ENCODE measurements around the gene SNX10.
A peak's percentile ranks its signal among the peaks of the same experiment; 100 is the strongest.

Gene SNX10

DNA sequence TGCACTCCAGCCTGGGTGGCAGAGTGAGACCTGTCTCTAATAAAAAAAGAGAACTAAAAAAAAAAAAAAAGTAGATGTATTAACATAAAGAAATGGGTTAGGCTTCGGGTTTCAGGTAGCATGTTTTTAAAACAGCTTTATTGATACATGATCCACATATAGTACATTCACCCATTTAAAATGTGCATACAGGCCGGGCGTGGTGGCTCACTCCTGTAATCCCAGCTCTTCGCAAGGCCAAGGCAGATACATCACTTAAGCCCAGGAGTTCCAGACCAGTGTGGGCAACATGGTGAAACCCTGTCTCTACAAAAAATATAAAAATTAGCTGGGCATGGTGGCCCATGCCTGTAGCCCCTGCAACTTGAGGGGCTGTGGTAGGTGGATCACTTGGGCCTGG, 39.5 kb downstream of the SNX10 start:
- Histone ChIP-seq H3K4me1 (ENCODE audit: control insufficient read depth, low read length) (peaks cover 70% of the 10 kb centered on the region), H3K9me2 (replicated peaks; ENCODE audit: control insufficient read depth, low read length) (no peaks in the 10 kb centered on the region), H3K27me3 (ENCODE audit: control insufficient read depth, low read length) (no peaks in the 10 kb centered on the region), H3K9me3 (ENCODE audit: control insufficient read depth, insufficient read depth, low read length) (no peaks in the 10 kb centered on the region), H3K4me3 (ENCODE audit: low read length) (no peak overlapping the region), H3K79me2 (ENCODE audit: control insufficient read depth, low read length) (peaks cover 58% of the 10 kb centered on the region), H3F3A (ENCODE audit: control insufficient read depth, insufficient read depth) (peaks cover 44% of the 10 kb centered on the region), H3K4me2 (ENCODE audit: low read length) (no peak overlapping the region), H3K36me3 (ENCODE audit: control insufficient read depth, low read length) (peaks cover 4% of the 10 kb centered on the region), H3K27ac (ENCODE audit: low read depth, low read length) (no peak overlapping the region), H4K20me1 (ENCODE audit: control insufficient read depth, insufficient read depth, low read depth, low read length) (no peaks in the 10 kb centered on the region)
- TF ChIP-seq EZH2phosphoT487 (IDR thresholded peaks at IDR 0.05; ENCODE audit: borderline replicate concordance, low read length): no peak

DNA sequence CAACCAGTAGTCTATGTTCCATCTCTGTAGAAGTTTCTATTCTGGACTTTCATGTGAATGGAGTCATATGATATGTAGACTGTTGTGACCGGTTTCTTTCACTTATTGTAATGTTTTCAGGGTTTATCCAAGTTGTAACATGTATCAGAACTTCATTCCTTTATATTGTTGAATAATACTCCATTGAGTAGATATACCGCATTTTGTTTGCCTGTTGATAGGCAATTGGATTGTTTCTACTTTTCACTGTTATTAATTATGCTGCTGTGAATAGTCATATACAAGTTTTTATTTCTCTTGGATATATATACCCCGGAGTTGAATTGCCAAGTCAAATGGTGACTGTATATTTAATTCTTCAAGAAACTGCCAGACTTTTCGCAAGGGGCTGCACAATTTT, 40.1 kb downstream of the SNX10 start:
- TF ChIP-seq EZH2phosphoT487 (IDR thresholded peaks at IDR 0.05; ENCODE audit: borderline replicate concordance, low read length): no peak
- TF ChIP-seq, protein P1, sequence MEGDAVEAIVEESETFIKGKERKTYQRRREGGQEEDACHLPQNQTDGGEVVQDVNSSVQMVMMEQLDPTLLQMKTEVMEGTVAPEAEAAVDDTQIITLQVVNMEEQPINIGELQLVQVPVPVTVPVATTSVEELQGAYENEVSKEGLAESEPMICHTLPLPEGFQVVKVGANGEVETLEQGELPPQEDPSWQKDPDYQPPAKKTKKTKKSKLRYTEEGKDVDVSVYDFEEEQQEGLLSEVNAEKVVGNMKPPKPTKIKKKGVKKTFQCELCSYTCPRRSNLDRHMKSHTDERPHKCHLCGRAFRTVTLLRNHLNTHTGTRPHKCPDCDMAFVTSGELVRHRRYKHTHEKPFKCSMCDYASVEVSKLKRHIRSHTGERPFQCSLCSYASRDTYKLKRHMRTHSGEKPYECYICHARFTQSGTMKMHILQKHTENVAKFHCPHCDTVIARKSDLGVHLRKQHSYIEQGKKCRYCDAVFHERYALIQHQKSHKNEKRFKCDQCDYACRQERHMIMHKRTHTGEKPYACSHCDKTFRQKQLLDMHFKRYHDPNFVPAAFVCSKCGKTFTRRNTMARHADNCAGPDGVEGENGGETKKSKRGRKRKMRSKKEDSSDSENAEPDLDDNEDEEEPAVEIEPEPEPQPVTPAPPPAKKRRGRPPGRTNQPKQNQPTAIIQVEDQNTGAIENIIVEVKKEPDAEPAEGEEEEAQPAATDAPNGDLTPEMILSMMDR (IDR thresholded peaks at IDR 0.05; ENCODE audit: low read depth, low read length, poor library complexity, severe bottlenecking): no peak

DNA sequence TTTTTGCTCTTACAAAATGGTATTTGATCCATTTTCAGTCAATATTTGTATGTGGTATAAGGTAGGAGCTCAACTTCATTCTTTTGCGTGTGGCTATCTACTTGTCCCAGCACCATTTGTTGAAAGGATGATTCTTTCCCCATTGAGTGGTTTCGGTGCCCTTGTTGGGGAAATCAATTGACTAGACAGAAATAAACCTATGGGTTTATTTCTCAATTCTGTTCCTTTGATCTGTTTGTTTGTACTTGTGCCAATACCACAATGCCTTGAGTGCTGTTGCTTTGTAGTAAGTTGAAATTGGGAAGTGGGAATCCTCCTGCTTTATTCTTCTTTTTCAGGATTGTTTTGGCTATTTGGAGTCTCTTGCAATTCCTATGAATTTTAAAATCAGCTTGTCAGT, 41.0 kb downstream of the SNX10 start:
- Histone ChIP-seq H3K4me1 (ENCODE audit: control insufficient read depth, low read length) (peaks cover 85% of the 10 kb centered on the region), H3K27ac (ENCODE audit: low read depth, low read length) (no peak overlapping the region), H3K4me2 (ENCODE audit: low read length) (0 out of 2 replicates have a peak overlapping the region, but pooled peaks have one; percentile 1), H3K9me3 (ENCODE audit: control insufficient read depth, insufficient read depth, low read length) (no peaks in the 10 kb centered on the region), H3K27me3 (ENCODE audit: control insufficient read depth, low read length) (no peaks in the 10 kb centered on the region), H3K9me2 (replicated peaks; ENCODE audit: control insufficient read depth, low read length) (no peaks in the 10 kb centered on the region), H3K4me3 (ENCODE audit: low read length) (no peak overlapping the region), H4K20me1 (ENCODE audit: control insufficient read depth, insufficient read depth, low read depth, low read length) (no peaks in the 10 kb centered on the region), H3F3A (ENCODE audit: control insufficient read depth, insufficient read depth) (peaks cover 55% of the 10 kb centered on the region), H3K79me2 (ENCODE audit: control insufficient read depth, low read length) (peaks cover 67% of the 10 kb centered on the region), H3K36me3 (ENCODE audit: control insufficient read depth, low read length) (peaks cover 4% of the 10 kb centered on the region)
- TF ChIP-seq EZH2phosphoT487 (IDR thresholded peaks at IDR 0.05; ENCODE audit: borderline replicate concordance, low read length): no peak
- TF ChIP-seq, protein P1 (IDR thresholded peaks at IDR 0.05; ENCODE audit: low read depth, low read length, poor library complexity, severe bottlenecking): no peak

More for the DNA sequence above, 40.1 kb downstream of the SNX10 start:
- peaks cover 76% of the 10 kb centered on the region for H3K4me1 ChIP-seq (ENCODE audit: control insufficient read depth, low read length)
- H3K27ac ChIP-seq (ENCODE audit: low read depth, low read length): no peak overlapping the region
- H3K9me2 ChIP-seq (replicated peaks; ENCODE audit: control insufficient read depth, low read length): no peaks in the 10 kb centered on the region
- H3K79me2 ChIP-seq (ENCODE audit: control insufficient read depth, low read length): peaks cover 61% of the 10 kb centered on the region
- no peak overlapping the region for H3K4me2 ChIP-seq (ENCODE audit: low read length)
- no peak overlapping the region for H3K4me3 ChIP-seq (ENCODE audit: low read length)
- no peaks in the 10 kb centered on the region for H3K9me3 ChIP-seq (ENCODE audit: control insufficient read depth, insufficient read depth, low read length)
- H3K27me3 ChIP-seq (ENCODE audit: control insufficient read depth, low read length): no peaks in the 10 kb centered on the region
- peaks cover 4% of the 10 kb centered on the region for H3K36me3 ChIP-seq (ENCODE audit: control insufficient read depth, low read length)
- no peaks in the 10 kb centered on the region for H4K20me1 ChIP-seq (ENCODE audit: control insufficient read depth, insufficient read depth, low read depth, low read length)
- peaks cover 48% of the 10 kb centered on the region for H3F3A ChIP-seq (ENCODE audit: control insufficient read depth, insufficient read depth)

DNA sequence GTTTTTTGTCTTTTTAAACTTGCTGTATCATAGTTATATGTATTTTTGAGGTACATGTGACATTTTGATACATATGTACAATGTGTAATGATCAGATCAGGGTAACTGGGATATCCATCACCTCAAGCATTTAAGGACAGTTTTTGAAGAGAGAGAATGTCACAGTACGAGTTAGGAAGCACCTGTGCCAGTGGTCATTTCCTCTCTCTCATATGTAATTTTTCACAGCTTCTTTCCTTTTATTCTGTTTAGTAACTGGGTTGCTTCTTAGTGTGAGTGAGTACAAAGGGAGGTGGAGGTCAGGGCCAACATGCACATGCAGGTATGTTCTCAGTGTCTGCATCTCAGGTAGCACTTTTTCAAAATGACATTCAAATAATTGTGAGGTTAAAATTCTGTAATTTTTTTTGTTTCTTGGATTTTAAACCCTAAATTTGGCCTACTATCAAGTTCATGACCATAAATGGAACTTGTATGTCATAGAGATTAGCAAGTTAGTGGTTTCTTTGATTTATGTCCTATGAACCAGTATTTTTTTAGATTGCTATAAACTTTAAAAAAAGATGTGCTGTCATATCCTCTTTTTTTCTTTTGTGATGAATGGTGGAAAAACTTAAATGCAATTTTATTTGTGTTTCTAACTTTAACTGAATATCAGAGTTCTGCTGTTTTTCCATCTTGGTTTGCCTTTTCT, 42.7 kb downstream of the SNX10 start:
- Histone ChIP-seq H3K27ac (ENCODE audit: low read depth, low read length) (peak overlapping the region; percentile 90), H3K4me3 (ENCODE audit: low read length) (peak overlapping the region; percentile 68), H3K4me2 (ENCODE audit: low read length) (peak overlapping the region; percentile 90)

More for the DNA sequence above, 42.7 kb downstream of the SNX10 start:
- Histone ChIP-seq H3K4me1 (ENCODE audit: control insufficient read depth, low read length) (peaks cover 78% of the 10 kb centered on the region), H4K20me1 (ENCODE audit: control insufficient read depth, insufficient read depth, low read depth, low read length) (no peaks in the 10 kb centered on the region), H3F3A (ENCODE audit: control insufficient read depth, insufficient read depth) (peaks cover 56% of the 10 kb centered on the region), H3K79me2 (ENCODE audit: control insufficient read depth, low read length) (peaks cover 70% of the 10 kb centered on the region), H3K9me3 (ENCODE audit: control insufficient read depth, insufficient read depth, low read length) (no peaks in the 10 kb centered on the region), H3K27me3 (ENCODE audit: control insufficient read depth, low read length) (no peaks in the 10 kb centered on the region), H3K9me2 (replicated peaks; ENCODE audit: control insufficient read depth, low read length) (no peaks in the 10 kb centered on the region), H3K36me3 (ENCODE audit: control insufficient read depth, low read length) (peaks cover 4% of the 10 kb centered on the region)
- TF ChIP-seq EZH2phosphoT487 (IDR thresholded peaks at IDR 0.05; ENCODE audit: borderline replicate concordance, low read length): no peak
- TF ChIP-seq, protein P1 (IDR thresholded peaks at IDR 0.05; ENCODE audit: low read depth, low read length, poor library complexity, severe bottlenecking): no peak

Measured in DOHH2 (cell line).